OCI-LY1 (cell line): ENCODE results near the gene SYNGR1.

Source experiments
- H2AFZ ChIP-seq: fragments of 200-600 bp; sonication (generic), shearing (Covaris generic); 2 replicates; pipeline ENCODE4 v1.6.0; 2014; ENCODE audit warnings: antibody characterized with exemption, mild to moderate bottlenecking, low read length
- H3F3A ChIP-seq: fragments of 200-600 bp; sonication (generic), shearing (Covaris generic); 2 replicates; pipeline ENCODE4 v1.6.0; 2014; ENCODE audit warnings: mild to moderate bottlenecking, antibody characterized with exemption, low read length, moderate library complexity; ENCODE audit not compliant: insufficient read depth
- H3K27ac ChIP-seq: fragments of 200-600 bp; sonication (generic); 2 replicates; pipeline ENCODE4 v1.5.1; 2014; ENCODE audit warnings: low read length, mixed run types, mild to moderate bottlenecking, low read depth; ENCODE audit not compliant: poor library complexity, severe bottlenecking
- H3K27me3 ChIP-seq: fragments of 200-600 bp; sonication (generic); 2 replicates; pipeline ENCODE4 v1.6.0; 2014; ENCODE audit warnings: antibody characterized with exemption, mild to moderate bottlenecking, low read length, moderate library complexity; ENCODE audit not compliant: insufficient read depth
- H3K36me3 ChIP-seq: fragments of 200-600 bp; sonication (generic); 2 replicates; pipeline ENCODE4 v1.6.1; 2014; ENCODE audit warnings: mild to moderate bottlenecking, antibody characterized with exemption, low read length, moderate library complexity, mixed read lengths; ENCODE audit not compliant: insufficient read depth
- H3K4me1 ChIP-seq: fragments of 200-600 bp; sonication (generic); 2 replicates; pipeline ENCODE4 v1.5.1; 2014; ENCODE audit warnings: mild to moderate bottlenecking, low read length, moderate library complexity; ENCODE audit not compliant: insufficient read depth, severe bottlenecking
- H3K4me2 ChIP-seq: fragments of 200-600 bp; sonication (generic), shearing (Covaris generic); 2 replicates; pipeline ENCODE4 v1.6.1; 2014; ENCODE audit warnings: low read length
- H3K4me3 ChIP-seq: fragments of 200-600 bp; sonication (generic); 2 replicates; pipeline ENCODE4 v1.5.1; 2014; ENCODE audit warnings: low read length, low read depth, mild to moderate bottlenecking, mixed read lengths; ENCODE audit not compliant: poor library complexity, severe bottlenecking
- H3K79me2 ChIP-seq: fragments of 200-600 bp; shearing (Covaris generic); 2 replicates; pipeline ENCODE4 v1.6.1; 2016; ENCODE audit warnings: mixed run types, low read length, mixed read lengths; ENCODE audit not compliant: insufficient read depth
- H3K9ac ChIP-seq: fragments of 200-600 bp; sonication (generic), shearing (Covaris generic); 2 replicates; pipeline ENCODE4 v1.6.1; 2014; ENCODE audit warnings: mild to moderate bottlenecking, low read length, mixed read lengths
- H3K9me2 ChIP-seq: fragments of 200-600 bp; sonication (generic), shearing (Covaris generic); 2 replicates; pipeline ENCODE4 v1.6.1; 2014; ENCODE audit warnings: low read depth, mild to moderate bottlenecking, low read length, mixed read lengths
- H3K9me3 ChIP-seq: fragments of 200-600 bp; shearing (Covaris generic); 2 replicates; pipeline ENCODE4 v1.6.1; 2014; ENCODE audit warnings: low read length, mixed read lengths
- H4K20me1 ChIP-seq: fragments of 200-600 bp; sonication (generic), shearing (Covaris generic); 2 replicates; pipeline ENCODE4 v1.6.0; 2016; ENCODE audit warnings: mild to moderate bottlenecking, low read length; ENCODE audit not compliant: insufficient read depth
- EZH2 ChIP-seq: fragments of 200-600 bp; sonication (generic), shearing (Covaris generic); IDR thresholded peaks from 2 replicates; pipeline ENCODE4 v1.8.0; 2017; ENCODE audit warnings: borderline replicate concordance, mixed run types, mild to moderate bottlenecking, antibody characterized with exemption, low read length, moderate library complexity, mixed read lengths
- TF ChIP-seq, protein P1 (sequence below): fragments of 200-600 bp; sonication (generic), shearing (Covaris generic); IDR thresholded peaks from 2 replicates; pipeline ENCODE4 v1.5.1; 2017; ENCODE audit warnings: mild to moderate bottlenecking, antibody characterized with exemption, low read length, moderate library complexity, mixed read lengths

The SYNGR1 gene, protein sequence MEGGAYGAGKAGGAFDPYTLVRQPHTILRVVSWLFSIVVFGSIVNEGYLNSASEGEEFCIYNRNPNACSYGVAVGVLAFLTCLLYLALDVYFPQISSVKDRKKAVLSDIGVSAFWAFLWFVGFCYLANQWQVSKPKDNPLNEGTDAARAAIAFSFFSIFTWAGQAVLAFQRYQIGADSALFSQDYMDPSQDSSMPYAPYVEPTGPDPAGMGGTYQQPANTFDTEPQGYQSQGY

DNA sequence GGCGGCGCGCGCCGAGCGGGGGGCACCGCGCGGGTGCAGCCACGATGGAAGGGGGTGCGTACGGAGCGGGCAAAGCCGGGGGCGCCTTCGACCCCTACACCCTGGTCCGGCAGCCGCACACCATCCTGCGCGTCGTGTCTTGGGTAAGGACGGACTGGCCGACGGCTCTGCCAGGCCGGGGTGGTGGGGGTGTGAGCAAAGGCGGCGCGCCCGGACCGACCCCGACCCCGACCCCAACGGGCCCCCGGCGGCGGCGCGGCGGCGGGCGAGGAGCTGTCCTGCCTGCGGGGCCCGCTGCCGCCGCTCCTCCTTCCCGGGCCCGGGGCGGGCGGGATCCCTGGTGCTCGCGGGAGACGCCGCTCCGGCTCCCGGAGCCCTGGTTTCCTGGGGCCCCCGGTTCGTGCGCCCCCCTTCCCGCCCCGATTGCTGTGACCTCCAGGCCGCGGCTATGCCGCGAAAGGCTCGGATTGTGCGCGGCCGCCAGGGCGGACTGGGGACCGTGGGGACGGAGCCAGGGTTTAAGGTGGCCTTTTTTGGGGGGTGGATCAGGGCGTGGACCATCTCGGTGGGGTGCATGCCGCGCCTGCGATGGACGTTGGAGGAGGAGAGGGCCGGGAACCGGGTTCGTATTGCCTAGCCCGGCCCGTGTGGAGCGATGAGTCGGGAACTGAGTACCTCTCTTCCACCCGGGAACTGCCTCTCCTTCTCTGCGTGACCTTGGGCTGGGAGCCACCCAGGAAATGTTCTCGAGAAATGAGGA lies at the start of gene SYNGR1:
Gene SYNGR1 (plus strand): TSS at position 25 of the 760 bp plus-strand sequence. CDS start 20 bp downstream, at position 45.
- H3K9me2 ChIP-seq = no peaks in the 10 kb centered on the region
- H3K4me2 ChIP-seq = peak within 1 kb of the TSS; percentile 78
- peak within 1 kb of the TSS; percentile 60 for H3K4me3 ChIP-seq
- H3K27ac ChIP-seq = no peak within 1 kb of the TSS
- peak within 1 kb of the TSS; percentile 63 for H3K9ac ChIP-seq
- peaks cover 10% of the 10 kb centered on the region; the same call in 1 of the 2 replicates for H3K27me3 ChIP-seq
- no peaks in the 10 kb centered on the region for H3K9me3 ChIP-seq
- no peak within 1 kb of the TSS for H2AFZ ChIP-seq
- peaks cover 9% of the 10 kb centered on the region for H3K4me1 ChIP-seq
- no peak for TF ChIP-seq EZH2
- TF ChIP-seq, protein P1, sequence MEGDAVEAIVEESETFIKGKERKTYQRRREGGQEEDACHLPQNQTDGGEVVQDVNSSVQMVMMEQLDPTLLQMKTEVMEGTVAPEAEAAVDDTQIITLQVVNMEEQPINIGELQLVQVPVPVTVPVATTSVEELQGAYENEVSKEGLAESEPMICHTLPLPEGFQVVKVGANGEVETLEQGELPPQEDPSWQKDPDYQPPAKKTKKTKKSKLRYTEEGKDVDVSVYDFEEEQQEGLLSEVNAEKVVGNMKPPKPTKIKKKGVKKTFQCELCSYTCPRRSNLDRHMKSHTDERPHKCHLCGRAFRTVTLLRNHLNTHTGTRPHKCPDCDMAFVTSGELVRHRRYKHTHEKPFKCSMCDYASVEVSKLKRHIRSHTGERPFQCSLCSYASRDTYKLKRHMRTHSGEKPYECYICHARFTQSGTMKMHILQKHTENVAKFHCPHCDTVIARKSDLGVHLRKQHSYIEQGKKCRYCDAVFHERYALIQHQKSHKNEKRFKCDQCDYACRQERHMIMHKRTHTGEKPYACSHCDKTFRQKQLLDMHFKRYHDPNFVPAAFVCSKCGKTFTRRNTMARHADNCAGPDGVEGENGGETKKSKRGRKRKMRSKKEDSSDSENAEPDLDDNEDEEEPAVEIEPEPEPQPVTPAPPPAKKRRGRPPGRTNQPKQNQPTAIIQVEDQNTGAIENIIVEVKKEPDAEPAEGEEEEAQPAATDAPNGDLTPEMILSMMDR = no peak
- H4K20me1 ChIP-seq = no peaks in the 10 kb centered on the region
- H3K79me2 ChIP-seq = no peaks in the 10 kb centered on the region
- no peaks in the 10 kb centered on the region for H3K36me3 ChIP-seq
- no peaks in the 10 kb centered on the region for H3F3A ChIP-seq

DNA sequence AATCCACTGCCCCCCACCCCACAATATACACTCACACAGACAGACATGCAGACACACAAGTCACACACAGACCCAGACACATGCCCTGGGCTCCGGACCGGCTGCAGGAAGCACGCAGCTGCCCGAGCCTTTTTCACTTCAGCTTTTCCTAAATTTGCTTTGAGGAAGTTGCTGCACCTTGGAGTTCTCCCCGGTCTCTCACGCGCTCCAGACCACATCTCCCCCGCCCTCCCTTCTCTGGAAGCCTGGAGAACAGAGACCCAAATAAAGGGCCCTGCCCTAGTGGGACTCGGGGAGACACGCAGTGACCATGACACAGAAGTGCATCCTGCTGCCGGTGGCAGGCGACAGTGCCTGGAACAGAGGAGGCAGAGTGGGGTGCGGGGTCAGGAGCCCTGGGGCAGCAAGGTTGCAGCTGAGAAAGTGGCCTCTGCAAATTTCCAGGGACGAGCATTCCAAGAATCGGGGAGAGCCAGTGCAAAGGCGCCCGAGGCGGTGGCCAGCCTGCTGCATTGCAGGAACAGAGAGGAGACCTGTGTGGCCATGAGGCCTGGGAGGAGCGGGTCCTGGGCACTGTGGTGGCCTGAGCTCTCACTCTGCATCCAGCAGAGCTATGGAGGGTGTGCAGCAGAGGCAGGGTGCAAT lies 49.5 kb upstream of the SYNGR1 start:
- no peaks in the 10 kb centered on the region for H3K36me3 ChIP-seq
- H3K27me3 ChIP-seq = peaks cover 5% of the 10 kb centered on the region; the same call in 1 of the 2 replicates
- no peaks in the 10 kb centered on the region for H3K79me2 ChIP-seq
- no peaks in the 10 kb centered on the region for H3F3A ChIP-seq
- no peaks in the 10 kb centered on the region for H4K20me1 ChIP-seq
- H3K4me1 ChIP-seq = peaks cover 8% of the 10 kb centered on the region
- no peak overlapping the region for H3K9ac ChIP-seq
- no peak overlapping the region for H3K4me2 ChIP-seq
- H3K4me3 ChIP-seq = no peak overlapping the region
- no peak overlapping the region for H3K27ac ChIP-seq
- TF ChIP-seq EZH2 = no peak
- TF ChIP-seq, protein P1 = no peak
- no peak overlapping the region for H2AFZ ChIP-seq
- no peaks in the 10 kb centered on the region for H3K9me3 ChIP-seq
- no peaks in the 10 kb centered on the region for H3K9me2 ChIP-seq

DNA sequence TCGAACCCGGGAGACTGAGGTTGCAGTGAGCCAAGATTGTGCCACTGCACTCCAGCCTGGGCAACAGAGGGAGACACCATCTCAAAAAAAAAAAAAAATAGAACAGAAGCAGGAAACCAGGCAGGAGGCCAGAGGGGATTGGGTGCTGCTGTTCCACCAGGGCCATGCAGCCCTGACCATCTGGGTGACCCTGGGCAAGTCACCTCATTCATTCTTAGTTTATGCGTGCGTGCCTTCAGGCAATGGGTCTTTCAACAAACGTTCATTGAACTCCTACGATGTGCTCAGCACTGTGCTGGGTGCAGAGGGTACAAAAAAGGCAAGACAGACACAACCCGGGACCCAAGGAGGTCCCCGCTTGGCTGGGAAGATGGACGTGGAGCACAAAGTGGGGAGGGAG lies 48.7 kb upstream of the SYNGR1 start:
- Histone ChIP-seq H3K27ac (no peak overlapping the region), H3K27me3 (peaks cover 7% of the 10 kb centered on the region; the same call in 1 of the 2 replicates), H3K9ac (no peak overlapping the region), H3K9me3 (no peaks in the 10 kb centered on the region), H3K4me3 (no peak overlapping the region), H3F3A (no peaks in the 10 kb centered on the region), H3K9me2 (no peaks in the 10 kb centered on the region), H3K4me2 (no peak overlapping the region), H3K36me3 (no peaks in the 10 kb centered on the region), H2AFZ (no peak overlapping the region), H3K4me1 (peaks cover 8% of the 10 kb centered on the region), H4K20me1 (no peaks in the 10 kb centered on the region), H3K79me2 (no peaks in the 10 kb centered on the region)
- TF ChIP-seq, protein P1 = no peak
- TF ChIP-seq EZH2 = no peak
